Kidney capillary endothelial cell (primary cell): ENCODE measurements around the gene GABBR1.

ENCODE experiments used
- DNase-seq: peaks from one replicate; pipeline ENCODE4 v3.0.0-alpha.2; 2018; ENCODE audit warnings: low spot score

Gene GABBR1

DNA sequence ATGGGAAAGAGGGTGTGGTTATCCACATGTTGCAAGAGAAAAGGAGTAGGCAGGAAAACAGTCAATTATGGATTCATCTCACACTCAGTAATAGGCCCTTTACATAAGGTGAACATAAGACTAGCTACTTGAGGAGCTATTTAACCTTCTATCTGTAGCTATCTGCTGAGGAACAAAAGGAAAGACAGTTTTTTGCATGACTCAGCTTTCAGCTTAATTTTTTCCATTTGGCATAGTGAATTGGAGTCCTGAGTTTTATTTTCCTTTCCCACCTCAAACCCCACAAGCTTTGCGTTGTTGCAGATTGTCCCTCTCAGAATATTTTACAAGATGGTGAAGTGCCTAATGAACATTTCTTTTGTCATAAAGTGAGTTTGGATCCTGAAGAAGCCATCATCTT lies 105.9 kb downstream of the GABBR1 start:
- no peak for DNase-seq

DNA sequence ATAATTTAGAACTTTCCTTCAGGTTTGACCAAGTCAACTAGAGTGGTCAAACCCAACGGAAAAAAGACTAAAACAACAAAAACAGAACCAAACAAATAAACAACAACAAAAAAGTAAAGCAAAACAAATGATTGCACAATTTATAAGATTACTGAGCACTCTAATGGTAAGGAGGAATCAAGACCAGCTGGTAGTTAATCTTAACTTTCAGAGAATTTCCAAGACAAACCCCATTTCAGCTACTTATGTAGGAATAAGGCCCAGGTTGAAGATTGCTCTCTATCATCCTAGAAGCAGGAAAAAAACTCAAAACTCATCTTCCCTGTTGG lies 107.7 kb downstream of the GABBR1 start:
- no peak for DNase-seq

DNA sequence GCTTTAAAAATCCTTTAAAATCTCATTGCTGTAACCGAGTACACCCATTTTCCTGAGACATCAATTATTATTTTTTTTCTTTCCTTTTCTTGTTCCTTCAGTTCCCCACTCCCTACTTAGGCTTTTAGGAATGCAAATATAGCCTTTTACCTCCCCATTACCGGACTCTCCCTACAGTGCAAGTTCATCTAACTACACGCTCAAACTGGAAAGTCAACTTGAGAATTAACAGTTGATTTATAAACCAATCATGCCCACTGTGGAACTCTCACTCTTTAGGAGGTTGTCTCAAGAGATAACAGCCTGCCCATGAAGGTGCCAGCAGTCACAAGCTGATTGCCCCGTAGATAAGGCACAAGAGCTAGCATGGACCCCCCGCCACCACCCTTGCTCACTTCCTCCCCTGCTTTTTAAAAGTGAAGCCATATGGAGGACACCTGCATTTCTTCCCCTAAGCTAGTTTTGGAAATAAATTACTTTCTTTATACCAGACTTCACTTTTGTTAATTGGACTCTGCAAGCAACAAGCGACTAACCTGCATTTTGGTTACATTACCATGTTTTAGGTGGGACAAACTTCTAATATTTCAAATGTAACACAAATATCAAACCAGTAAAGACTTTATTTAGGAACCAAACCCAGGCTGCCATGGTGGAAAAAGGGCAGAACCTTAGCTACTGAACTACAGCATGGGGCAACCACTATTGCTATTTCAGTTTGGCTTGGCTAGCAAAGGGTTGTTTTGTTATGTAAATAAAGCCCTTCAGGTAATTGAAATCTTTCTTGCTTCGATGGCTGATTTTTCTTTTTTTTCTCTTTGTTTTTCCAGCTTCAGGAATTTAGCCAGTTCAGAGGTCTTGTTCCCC lies 108.3 kb downstream of the GABBR1 start:
- no peak for DNase-seq

DNA sequence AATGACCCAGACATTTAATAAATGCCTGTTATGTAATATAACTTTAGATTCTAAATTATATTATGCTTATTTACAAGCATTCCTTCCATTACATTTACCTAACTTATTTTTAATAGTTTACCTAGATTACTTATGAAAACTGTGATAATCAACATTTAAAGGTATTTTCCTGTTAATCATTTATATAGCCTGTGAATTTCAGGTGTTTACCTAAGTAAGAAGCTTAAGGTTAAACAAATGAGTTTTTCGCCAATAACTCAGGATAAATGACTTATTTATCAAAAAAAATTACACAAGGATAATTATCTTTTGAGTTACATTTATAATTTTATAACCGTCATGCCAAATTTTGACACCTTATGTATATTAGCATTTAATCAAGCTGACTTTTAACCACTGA lies 108.9 kb downstream of the GABBR1 start:
- no peak for DNase-seq

DNA sequence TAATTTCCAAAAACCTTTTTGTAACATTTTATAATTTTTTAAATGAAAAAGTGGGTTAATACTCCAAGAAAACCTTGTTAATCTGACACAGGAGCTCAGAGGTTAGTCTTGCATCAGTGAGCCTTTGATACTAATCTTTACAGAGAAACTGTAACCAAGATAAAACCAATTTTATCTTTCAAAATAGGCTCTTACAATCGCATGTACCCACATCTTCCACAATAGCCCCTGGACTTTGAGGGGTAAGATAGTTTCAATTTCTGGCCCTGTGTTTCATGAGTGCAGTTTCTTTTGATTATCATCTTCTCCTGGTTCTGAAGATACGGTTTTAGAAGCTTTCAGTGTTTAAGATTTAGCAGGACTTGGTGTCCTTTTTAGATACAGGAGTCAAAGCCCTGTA lies 110.8 kb downstream of the GABBR1 start:
- DNase-seq, result no peak

DNA sequence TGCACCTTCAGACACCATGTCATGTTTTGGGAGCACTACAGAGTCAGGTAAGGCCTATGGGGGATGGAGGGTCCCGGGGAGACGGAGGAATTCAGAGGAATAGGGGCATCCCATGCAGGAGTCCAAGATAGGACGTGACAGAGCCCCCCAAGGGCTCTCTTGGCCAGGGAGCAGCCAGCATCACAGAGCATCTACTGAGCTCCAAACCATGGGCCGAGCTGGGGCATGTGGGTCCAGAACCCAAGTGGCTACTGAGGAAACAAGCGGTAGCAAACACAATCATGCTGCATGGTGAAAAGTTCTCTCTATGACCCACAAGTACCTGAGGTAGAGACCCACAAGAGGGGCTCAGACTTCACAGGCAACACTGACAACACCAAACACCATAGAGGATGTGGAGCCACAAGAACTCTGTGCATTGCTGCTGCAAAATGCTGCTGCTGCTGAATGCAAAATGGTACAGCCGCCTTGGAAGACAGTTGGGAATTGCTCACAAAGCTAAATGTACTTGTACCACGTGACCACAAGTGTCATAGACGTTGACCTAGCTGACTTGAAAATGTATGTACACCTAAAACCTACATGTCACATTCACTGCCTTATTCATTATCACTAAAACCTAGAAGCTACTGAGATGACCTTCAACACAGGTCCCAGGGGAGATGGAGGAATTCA lies 111.8 kb downstream of the GABBR1 start:
- DNase-seq, result no peak

DNA sequence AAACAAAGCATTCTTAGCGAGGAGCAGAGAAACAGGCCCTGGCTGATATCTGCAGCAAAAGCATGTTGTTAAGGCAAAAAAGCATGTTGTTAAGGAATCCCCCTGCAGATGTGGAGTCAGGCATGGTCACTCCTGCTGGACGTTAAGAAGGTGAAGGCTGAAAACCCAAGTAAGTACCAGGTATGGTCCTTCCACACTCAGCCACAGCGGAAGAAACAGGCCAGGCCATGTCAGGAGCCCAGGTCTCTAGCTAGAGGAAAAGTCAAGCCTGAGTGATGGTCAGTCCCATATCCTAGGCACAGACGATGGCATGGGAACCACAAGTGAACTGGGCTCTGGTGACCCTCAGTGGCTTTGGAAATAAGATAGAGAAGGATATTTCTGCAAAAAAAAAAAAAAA lies 112.8 kb downstream of the GABBR1 start:
- no peak for DNase-seq

DNA sequence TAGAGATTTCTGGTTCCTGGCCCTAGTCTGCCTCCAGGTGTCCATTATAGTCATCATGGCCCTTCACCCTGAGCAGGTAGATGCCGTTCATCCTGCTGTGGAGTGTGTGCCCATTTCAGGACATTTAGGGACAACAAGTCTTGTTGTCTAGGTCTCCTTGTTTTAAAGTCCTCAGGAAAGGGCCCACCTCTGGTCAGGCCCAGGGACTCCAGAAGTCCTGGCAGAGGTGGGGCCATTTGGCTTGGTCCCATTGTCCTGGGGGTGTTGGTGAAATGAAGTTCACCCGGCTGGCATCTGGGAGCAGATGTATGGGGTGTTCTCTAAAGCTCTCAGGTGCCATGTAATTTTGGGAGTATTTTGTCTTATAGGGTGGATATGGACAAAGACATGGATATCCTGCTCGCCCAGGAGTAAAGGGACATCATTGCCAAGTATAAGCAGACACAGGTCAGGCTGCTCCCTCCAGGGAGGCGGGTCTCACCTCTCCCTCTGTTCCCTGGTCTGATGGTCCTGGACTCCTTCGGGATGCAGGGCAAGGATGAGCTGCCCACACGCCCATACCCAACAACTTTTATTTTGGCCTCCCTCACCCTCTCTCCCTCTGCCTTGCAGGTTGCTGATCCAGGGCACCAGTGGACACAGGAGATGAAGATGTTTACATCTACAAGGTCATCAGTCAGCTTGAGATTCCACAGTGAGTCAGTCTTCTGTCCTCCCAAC lies 113.5 kb downstream of the GABBR1 start:
- no peak for DNase-seq

DNA sequence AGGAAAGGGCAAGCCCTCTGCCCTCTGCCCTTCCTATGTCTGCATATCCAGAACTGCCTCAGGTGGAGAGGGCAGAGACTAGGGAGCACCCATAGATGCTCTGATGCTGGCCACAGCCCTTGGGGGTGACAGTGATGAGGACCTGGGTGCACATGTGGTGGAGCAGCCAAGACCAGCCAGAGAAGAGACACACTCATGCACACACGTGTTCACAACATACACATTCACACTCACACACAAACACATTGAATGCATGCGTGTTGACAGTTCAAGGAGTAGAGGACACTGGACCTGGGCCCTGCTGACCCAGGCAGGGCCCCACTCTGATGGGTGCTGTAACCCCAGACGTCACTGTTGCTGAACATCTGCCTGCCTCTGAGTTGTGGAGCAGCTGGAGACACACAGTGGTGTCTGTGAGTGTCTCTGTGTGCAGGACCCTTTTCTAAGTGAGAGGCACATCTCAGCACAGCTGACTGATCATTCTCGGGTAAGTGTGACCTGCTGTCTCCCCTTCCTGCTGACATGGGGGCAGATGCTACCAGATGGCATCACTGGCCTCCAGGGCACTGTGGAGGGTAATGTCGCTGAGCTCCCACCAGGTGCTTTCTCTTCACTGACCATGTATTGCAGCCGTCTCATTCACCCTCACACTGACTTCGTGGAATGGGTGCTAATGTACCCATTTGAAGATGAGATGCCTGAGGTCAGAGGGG lies 115.1 kb downstream of the GABBR1 start:
- no peak for DNase-seq

DNA sequence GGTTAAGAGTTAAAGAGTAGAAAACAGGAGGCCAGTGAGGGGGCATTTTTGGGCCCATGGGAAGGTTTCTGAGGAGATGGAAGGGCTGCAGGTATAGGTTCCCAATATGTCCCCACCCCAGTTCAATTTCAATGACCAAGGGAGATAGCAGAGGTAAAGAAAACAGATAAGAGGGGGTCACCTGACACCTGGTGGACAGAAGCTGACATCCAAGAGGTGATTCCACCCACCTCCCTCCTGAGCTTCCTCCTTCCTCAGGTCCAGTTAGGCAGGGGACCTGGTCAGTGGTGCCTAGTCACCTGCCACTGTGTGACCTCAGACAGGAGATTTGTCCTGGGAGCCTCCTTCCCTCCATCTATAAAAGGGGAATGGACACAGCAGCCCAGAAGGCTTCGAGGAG lies 115.7 kb downstream of the GABBR1 start:
- no peak for DNase-seq

DNA sequence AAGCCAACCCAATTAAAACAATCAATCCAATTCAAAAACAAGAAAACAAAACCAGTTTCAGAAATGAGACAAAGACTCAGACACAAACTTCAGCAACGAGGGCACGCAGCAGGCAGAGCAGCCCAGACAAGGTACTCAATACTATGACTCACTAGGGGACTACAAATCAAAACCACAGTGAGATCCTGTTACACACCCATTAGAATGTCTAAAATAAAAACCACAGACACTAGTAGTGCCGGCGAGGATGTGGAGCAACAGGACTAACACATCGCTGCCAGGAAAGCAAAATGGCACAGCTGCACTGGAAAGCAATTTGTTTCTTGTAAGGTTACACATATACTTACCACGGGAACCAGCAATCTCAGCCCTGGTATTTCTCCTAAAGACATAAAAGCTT lies 116.9 kb downstream of the GABBR1 start:
- DNase-seq, result no peak

DNA sequence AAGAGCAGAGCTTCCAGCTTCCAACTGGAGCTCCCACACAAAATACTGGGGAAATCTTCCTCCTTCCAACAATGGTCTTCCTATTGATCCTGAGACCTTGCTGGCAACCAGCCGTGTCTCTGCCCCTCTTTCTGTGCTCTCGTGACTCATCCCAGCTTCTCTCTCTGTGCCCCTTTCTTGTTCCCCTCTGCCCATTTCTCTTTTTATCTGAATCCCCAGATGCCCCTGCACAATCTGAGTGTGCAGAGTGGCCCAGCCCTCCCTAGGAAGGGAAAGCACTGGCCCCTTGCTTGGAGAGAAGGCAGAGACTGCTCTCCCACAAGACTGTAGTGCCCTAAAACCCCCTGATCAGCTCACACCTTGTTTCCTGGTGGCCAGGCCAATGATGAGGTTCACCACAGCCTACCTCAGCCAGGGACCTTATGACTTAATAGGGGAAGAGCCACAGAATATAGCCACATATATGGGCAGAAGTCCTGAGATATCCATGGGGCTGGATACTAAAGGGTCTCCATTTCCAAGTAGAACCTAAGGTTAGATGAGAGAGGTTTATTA lies 122.2 kb downstream of the GABBR1 start:
- no peak for DNase-seq

DNA sequence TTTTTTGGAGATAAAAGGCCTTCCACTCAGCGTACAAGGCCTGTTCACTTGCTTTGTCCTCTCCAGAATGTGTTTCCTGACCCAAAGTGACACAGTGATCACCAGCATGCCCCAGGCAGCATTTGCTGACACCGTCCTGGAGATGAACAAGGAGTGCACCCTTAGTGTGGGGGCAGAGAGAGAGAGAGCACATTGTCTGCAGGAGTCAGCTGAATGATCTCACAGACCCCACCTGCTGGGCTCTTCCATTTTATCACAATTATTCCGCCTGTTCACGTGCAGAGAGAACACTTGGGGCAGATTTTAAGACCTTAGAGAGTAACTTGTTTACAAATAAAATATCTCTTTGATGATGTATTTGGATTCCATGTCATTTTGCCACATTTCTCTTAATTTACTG lies 122.8 kb downstream of the GABBR1 start:
- DNase-seq, result no peak
